Measurements from ENCODE around the gene ST6GALNAC3.

Gene ST6GALNAC3

GRCh38 chr1:76285578-76286135 lies 211.1 kb downstream of the ST6GALNAC3 start:
- no peaks in the 10 kb centered on the region for H3K36me3 ChIP-seq (replicated peaks; ENCODE audit: insufficient read depth, low read length)
- H3K4me1 ChIP-seq (ENCODE audit: low read length), result no peaks in the 10 kb centered on the region
- H2AFZ ChIP-seq (ENCODE audit: low read length), result no peak overlapping the region
- no peak overlapping the region for H3K4me3 ChIP-seq (ENCODE audit: low read length)
- no peaks in the 10 kb centered on the region for H3K9me3 ChIP-seq (replicated peaks; ENCODE audit: insufficient read depth, low read length)
- H3K27ac ChIP-seq (ENCODE audit: low read length), result no peak overlapping the region
- no peak overlapping the region for H3K9ac ChIP-seq (ENCODE audit: low read length)
- no peaks in the 10 kb centered on the region for H3K27me3 ChIP-seq (replicated peaks; ENCODE audit: insufficient read depth, low read length)
- no peak for DNase-seq
- H3F3A ChIP-seq (ENCODE audit: insufficient read depth, low read length), result no peaks in the 10 kb centered on the region
- H3K79me2 ChIP-seq (ENCODE audit: low read length), result no peaks in the 10 kb centered on the region
- no peak overlapping the region for H3K4me2 ChIP-seq (ENCODE audit: low read depth, low read length)
- H3K9me2 ChIP-seq (replicated peaks; ENCODE audit: insufficient read depth, low read length), result no peaks in the 10 kb centered on the region
- TF ChIP-seq CTCF (IDR thresholded peaks at IDR 0.05; ENCODE audit: low read length) (no peak), EZH2 (optimal IDR thresholded peaks at IDR 0.05; ENCODE audit: low read depth, low read length) (no peak), EZH2phosphoT487 (IDR thresholded peaks at IDR 0.05; ENCODE audit: low read length) (no peak)
- no peaks in the 10 kb centered on the region for H4K20me1 ChIP-seq (ENCODE audit: insufficient read depth, low read length)

GRCh38 chr1:76287917-76288316 lies 213.4 kb downstream of the ST6GALNAC3 start:
- no peaks in the 10 kb centered on the region for H3K9me3 ChIP-seq (replicated peaks; ENCODE audit: insufficient read depth, low read length)
- no peaks in the 10 kb centered on the region for H3K79me2 ChIP-seq (ENCODE audit: low read length)
- DNase-seq, result no peak
- no peak overlapping the region for H3K4me2 ChIP-seq (ENCODE audit: low read depth, low read length)
- H4K20me1 ChIP-seq (ENCODE audit: insufficient read depth, low read length), result no peaks in the 10 kb centered on the region
- H3F3A ChIP-seq (ENCODE audit: insufficient read depth, low read length), result no peaks in the 10 kb centered on the region
- no peaks in the 10 kb centered on the region for H3K27me3 ChIP-seq (replicated peaks; ENCODE audit: insufficient read depth, low read length)
- no peaks in the 10 kb centered on the region for H3K4me1 ChIP-seq (ENCODE audit: low read length)
- H3K9ac ChIP-seq (ENCODE audit: low read length), result no peak overlapping the region
- H3K9me2 ChIP-seq (replicated peaks; ENCODE audit: insufficient read depth, low read length), result no peaks in the 10 kb centered on the region
- TF ChIP-seq EZH2phosphoT487 (IDR thresholded peaks at IDR 0.05; ENCODE audit: low read length) (no peak), CTCF (IDR thresholded peaks at IDR 0.05; ENCODE audit: low read length) (no peak), EZH2 (optimal IDR thresholded peaks at IDR 0.05; ENCODE audit: low read depth, low read length) (no peak)
- no peak overlapping the region for H3K27ac ChIP-seq (ENCODE audit: low read length)
- H3K36me3 ChIP-seq (replicated peaks; ENCODE audit: insufficient read depth, low read length), result no peaks in the 10 kb centered on the region
- no peak overlapping the region for H3K4me3 ChIP-seq (ENCODE audit: low read length)
- H2AFZ ChIP-seq (ENCODE audit: low read length), result no peak overlapping the region

- Histone ChIP-seq H3K79me2 (ENCODE audit: low read length) (no peaks in the 10 kb centered on the region), H3K4me1 (ENCODE audit: low read length) (no peaks in the 10 kb centered on the region), H3K4me3 (ENCODE audit: low read length) (no peak overlapping the region), H3K27ac (ENCODE audit: low read length) (no peak overlapping the region), H4K20me1 (ENCODE audit: insufficient read depth, low read length) (no peaks in the 10 kb centered on the region), H2AFZ (ENCODE audit: low read length) (no peak overlapping the region), H3K9ac (ENCODE audit: low read length) (no peak overlapping the region), H3F3A (ENCODE audit: insufficient read depth, low read length) (no peaks in the 10 kb centered on the region), H3K9me2 (replicated peaks; ENCODE audit: insufficient read depth, low read length) (no peaks in the 10 kb centered on the region), H3K27me3 (replicated peaks; ENCODE audit: insufficient read depth, low read length) (no peaks in the 10 kb centered on the region), H3K36me3 (replicated peaks; ENCODE audit: insufficient read depth, low read length) (no peaks in the 10 kb centered on the region), H3K9me3 (replicated peaks; ENCODE audit: insufficient read depth, low read length) (no peaks in the 10 kb centered on the region), H3K4me2 (ENCODE audit: low read depth, low read length) (no peak overlapping the region)
- DNase-seq, result no peak
- TF ChIP-seq CTCF (IDR thresholded peaks at IDR 0.05; ENCODE audit: low read length), result no peak
Observed at GRCh38 chr1:76288758-76289483, 214.4 kb downstream of the ST6GALNAC3 start.

Measured in MM.1S (cell line).